Ovary (tissue), 3 donors: ENCODE measurements around the gene LPIN3.

Source experiments
- CTCF ChIP-seq, 3 donors: fragments of 450-650 bp in 2 of 3; fragments of 200-600 bp in 1 of 3; IDR thresholded peaks; one replicate each; pipeline versions ENCODE4 v1.5.1 to v1.8.0; 2016 to 2022; ENCODE audit warnings: antibody characterized with exemption in 3 of 3, mild to moderate bottlenecking in 1 of 3
- POLR2A ChIP-seq: fragments of 450-650 bp; IDR thresholded peaks from one replicate; pipeline ENCODE4 v1.6.1; 2017; ENCODE audit warnings: antibody characterized with exemption, mild to moderate bottlenecking, moderate library complexity
- donor health status: DM: no; HTN: no; CAD: no.

DNA sequence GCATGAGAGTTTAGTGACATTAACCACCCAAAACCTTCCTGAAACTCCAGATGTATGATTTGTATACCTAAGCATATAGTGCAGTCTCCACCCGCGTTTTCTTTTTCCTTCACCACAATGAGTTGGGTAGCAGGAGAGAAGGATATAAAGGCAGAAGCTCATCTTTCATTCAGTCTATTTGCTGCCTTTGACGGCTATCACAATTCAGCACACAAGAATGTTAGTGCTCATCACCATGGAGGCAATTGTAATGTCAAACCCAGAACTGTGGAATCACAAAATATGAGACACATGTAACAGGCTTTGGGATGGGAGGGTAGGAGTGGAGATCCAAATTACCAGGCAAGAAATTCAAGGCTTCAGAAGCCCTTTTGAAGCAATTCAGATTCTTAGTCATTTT lies 40.7 kb upstream of the LPIN3 start:
- TF ChIP-seq POLR2A, result no peak
- no peak for TF ChIP-seq CTCF (IDR thresholded peaks at IDR 0.05)
